OCI-LY7 (cell line): ENCODE measurements around the gene NACAD.

Experiments
- CTCF ChIP-seq: fragments of 200-600 bp; sonication (generic); conservative IDR thresholded peaks from 2 replicates; pipeline ENCODE4 v1.5.1; 2014; ENCODE audit warnings: mild to moderate bottlenecking, antibody characterized with exemption, low read length, moderate library complexity, mixed read lengths
- EZH2phosphoT487 ChIP-seq: fragments of 200-600 bp; sonication (generic); IDR thresholded peaks from 2 replicates; pipeline ENCODE4 v1.6.1; 2018; ENCODE audit warnings: low read depth, borderline replicate concordance, mild to moderate bottlenecking, mixed run types, antibody characterized with exemption, low read length, moderate library complexity, mixed read lengths

GRCh38 chr7:45035893-45036292 lies 52.9 kb downstream of the NACAD start:
- TF ChIP-seq CTCF (no peak), EZH2phosphoT487 (no peak)
